Lower leg skin (tissue), 4 donors: ENCODE results near the gene ZFAND6. TPM values are rescaled to one million over a fixed set of nuclear protein-coding genes. Genes with fewer than 3 reads are reported as not detected.

ENCODE experiments used
- DNase-seq, 2 donors: peaks; one replicate each; pipeline ENCODE4 v3.0.0-alpha.2; 2019; ENCODE audit warnings: low spot score in 2 of 2
- H3K4me3 ChIP-seq: fragments of 200-600 bp; sonication (generic); 2 replicates; pipeline ENCODE4 v1.5.1; 2017; ENCODE audit warnings: mild to moderate bottlenecking, low read depth; ENCODE audit not compliant: poor library complexity, severe bottlenecking
- CTCF ChIP-seq, 3 donors: fragments of 450-650 bp; IDR thresholded peaks; one replicate each; pipeline ENCODE4 v1.5.1; 2016; ENCODE audit warnings: antibody characterized with exemption in 3 of 3, mild to moderate bottlenecking in 3 of 3, moderate library complexity in 2 of 3
- POLR2A ChIP-seq, 2 donors: fragments of 450-650 bp; IDR thresholded peaks; one replicate each; pipeline ENCODE4 v1.6.1; 2016 to 2017; ENCODE audit warnings: antibody characterized with exemption in 2 of 2, mild to moderate bottlenecking in 1 of 2, moderate library complexity in 1 of 2
- WGBS, 2 donors: methylation state at CpG; one replicate each; pipeline ENCODE4 v1.1.5; 2018; 5-methylcytosine and 5-hydroxymethylcytosine counted together
- intact Hi-C: fragments of 100-400 bp; cut with DNase I; formaldehyde crosslinking; loops from one replicate; pipeline ENCODE4 v1.15.0; 2023; ENCODE audit warnings: low total_unique reads
- total RNA-seq, 4 donors: library from RNA; depleted of rRNA; stranded (reverse); fragments of >200 nt; gene quantifications; one replicate each; pipeline ENCODE4 v1.1.0, GENCODE V29; 2016

The ZFAND6 gene
- total RNA-seq, 4 donors from 2014 or later: 95.6 to 139 (median 107) TPM

- no peak overlapping the region for H3K4me3 ChIP-seq
- peak in 1 of 2 donors; percentile 20 for DNase-seq
- no peak for TF ChIP-seq CTCF (IDR thresholded peaks at IDR 0.05)
- TF ChIP-seq POLR2A (IDR thresholded peaks at IDR 0.05): no peak
- 59 to 65% methylated on average over 11 of the region's 11 CpGs for WGBS, 2 donors
- intact Hi-C loops: no loop called here
Observed at GRCh38 chr15:80068578-80068977, 9.1 kb downstream of the ZFAND6 start.

- intact Hi-C loops: no loop called here
- TF ChIP-seq POLR2A (IDR thresholded peaks at IDR 0.05): no peak
- no peak for TF ChIP-seq CTCF (IDR thresholded peaks at IDR 0.05)
- no peak overlapping the region for H3K4me3 ChIP-seq
- no peak for DNase-seq
Observed at GRCh38 chr15:80070840-80071239, 11.4 kb downstream of the ZFAND6 start.

DNA sequence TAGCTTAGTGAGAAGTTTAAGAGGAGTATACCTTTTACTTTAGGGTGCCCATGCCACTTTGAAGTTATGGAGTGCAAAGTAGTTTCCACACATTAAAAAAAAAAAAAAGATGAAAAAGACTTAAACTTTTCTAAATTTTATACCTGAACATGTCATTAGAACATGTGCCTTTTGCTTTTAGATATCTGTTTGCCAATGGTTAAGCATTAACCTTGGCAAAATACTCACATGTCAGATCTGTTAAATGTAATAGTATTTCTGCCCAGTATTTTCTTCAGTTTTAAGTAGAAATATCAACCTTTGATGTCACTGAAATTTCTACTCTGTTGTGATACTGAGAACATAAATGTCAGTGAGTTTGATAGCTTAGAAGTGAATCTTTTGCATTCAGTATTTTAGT lies 12.2 kb downstream of the ZFAND6 start:
- no peak for TF ChIP-seq POLR2A (IDR thresholded peaks at IDR 0.05)
- TF ChIP-seq CTCF (IDR thresholded peaks at IDR 0.05): no peak
- intact Hi-C loops: no loop called here
- H3K4me3 ChIP-seq: no peak overlapping the region
- DNase-seq: no peak

DNA sequence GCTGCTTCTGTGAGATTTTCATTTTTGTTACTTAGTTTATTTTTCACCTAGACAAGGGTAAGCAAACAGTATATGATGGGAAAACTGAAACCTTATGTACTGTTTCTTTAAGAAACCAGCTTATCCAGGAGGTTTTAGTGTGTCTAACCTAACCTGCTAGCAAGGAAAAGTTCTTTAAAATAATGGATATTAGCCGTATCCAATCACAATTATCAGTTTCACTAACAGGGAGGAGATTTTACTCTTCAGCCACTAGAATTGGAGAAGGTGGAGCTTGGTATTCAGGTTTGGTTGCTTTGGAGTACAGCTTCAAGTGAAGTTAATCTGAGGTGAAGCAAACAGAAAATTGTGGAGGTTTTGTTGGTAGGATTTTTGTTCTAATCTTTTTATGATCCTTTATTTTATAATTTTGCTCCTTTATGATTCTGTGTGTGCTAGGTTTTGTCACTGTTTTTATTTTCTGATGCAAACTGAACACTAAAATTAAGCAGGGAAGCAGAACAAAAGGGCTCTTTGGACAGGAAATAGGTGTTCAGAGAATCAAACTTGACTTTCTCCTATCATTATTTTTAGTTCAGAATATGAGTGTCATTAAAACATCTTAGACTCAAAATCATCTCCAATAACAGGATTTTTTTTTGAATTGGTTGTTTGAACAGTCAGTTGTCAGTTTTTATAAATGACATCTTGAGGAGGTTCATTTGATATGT lies 13.0 kb downstream of the ZFAND6 start:
- no peak for DNase-seq
- no peak for TF ChIP-seq CTCF (IDR thresholded peaks at IDR 0.05)
- no peak for TF ChIP-seq POLR2A (IDR thresholded peaks at IDR 0.05)
- H3K4me3 ChIP-seq: no peak overlapping the region
- WGBS, 2 donors: 0 to 8% methylated on average over 1 of the region's 1 CpG
- intact Hi-C loops: no loop called here

DNA sequence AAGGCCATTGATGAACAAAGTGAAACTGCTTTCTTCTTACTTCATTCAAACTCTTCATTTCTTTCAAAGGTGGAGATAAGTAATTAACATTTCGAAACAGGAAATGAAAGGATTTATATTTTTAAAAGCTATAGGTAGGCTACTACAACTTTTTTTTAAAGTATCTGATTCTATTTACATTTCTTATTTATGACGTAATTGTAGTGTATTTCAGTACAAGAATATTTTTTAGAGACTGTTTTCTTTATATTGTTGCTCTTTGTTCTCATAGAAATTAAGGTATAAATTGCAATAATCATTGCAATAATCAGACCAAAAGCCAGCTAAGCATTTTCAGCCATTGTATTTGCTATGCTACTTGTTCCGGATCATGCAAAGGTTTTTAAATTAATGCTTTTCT lies 13.7 kb downstream of the ZFAND6 start:
- 26 to 28% methylated on average over 3 of the region's 3 CpGs for WGBS, 2 donors
- no peak overlapping the region for H3K4me3 ChIP-seq

More for the DNA sequence above, 13.7 kb downstream of the ZFAND6 start:
- intact Hi-C loops: no loop called here
- no peak for DNase-seq
- TF ChIP-seq CTCF (IDR thresholded peaks at IDR 0.05): no peak
- no peak for TF ChIP-seq POLR2A (IDR thresholded peaks at IDR 0.05)
